NCI-H146 (cell line): ENCODE data around the gene MKI67.

Experiments
- DNase-seq: peaks from one replicate; lab custom pipeline; 2025; lab: John Stamatoyannopoulos, UW

MKI67 gene

GRCh38 chr10:128065881-128066534, 60.2 kb downstream of the MKI67 start:
- DNase-seq: no peak

GRCh38 chr10:128064970-128065580, 61.1 kb downstream of the MKI67 start:
- DNase-seq: no peak

GRCh38 chr10:128064108-128064969, 61.9 kb downstream of the MKI67 start:
- no peak for DNase-seq

- DNase-seq: no peak
These were observed 62.5 kb downstream of the MKI67 start for GRCh38 chr10:128063736-128064107.

- no peak for DNase-seq
These were observed 63.2 kb downstream of the MKI67 start for GRCh38 chr10:128062881-128063563.

GRCh38 chr10:128062331-128062880, 63.8 kb downstream of the MKI67 start:
- no peak for DNase-seq

GRCh38 chr10:128061306-128062300, 64.6 kb downstream of the MKI67 start:
- DNase-seq: no peak

- DNase-seq: no peak
These were observed 65.6 kb downstream of the MKI67 start for GRCh38 chr10:128060341-128061250.

GRCh38 chr10:128059982-128060293, 66.3 kb downstream of the MKI67 start:
- DNase-seq: no peak

- no peak for DNase-seq
These were observed 66.8 kb downstream of the MKI67 start for GRCh38 chr10:128059266-128059981.

GRCh38 chr10:128058750-128059134, 67.5 kb downstream of the MKI67 start:
- no peak for DNase-seq

GRCh38 chr10:128058106-128058749, 68.0 kb downstream of the MKI67 start:
- no peak for DNase-seq

- no peak for DNase-seq
These were observed 69.7 kb downstream of the MKI67 start for GRCh38 chr10:128056303-128057050.

GRCh38 chr10:128055061-128055868, 71.0 kb downstream of the MKI67 start:
- no peak for DNase-seq

- no peak for DNase-seq
These were observed 71.9 kb downstream of the MKI67 start for GRCh38 chr10:128054163-128054970.

- no peak for DNase-seq
These were observed 72.9 kb downstream of the MKI67 start for GRCh38 chr10:128053356-128053755.
